HepG2 (cell line): ENCODE results near the gene OR10H1. TPM values are rescaled to one million over a fixed set of nuclear protein-coding genes. Genes with fewer than 3 reads are reported as not detected.

Experiments used
- ATAC-seq: fragments of 200-7000 bp; cut with Tn5 transposase; 3 replicates; pipeline ENCODE4 v1.9.1; 2020; ENCODE audit warnings: mild to moderate bottlenecking, moderate library complexity
- BruUV-seq: library from RNA; stranded (reverse); fragments of 400-500 nt; replicated peaks from 2 replicates; lab custom pipeline; 2021; lab: Mats Ljungman, UMichigan
- CTCF ChIA-PET: fragments of 300-600 bp; formaldehyde crosslinking; extraction: SDS; loops from one replicate; lab custom pipeline; 2021; ENCODE audit warnings: low total read pairs, inconsistent platforms, low intra/inter-chr PET ratio; lab: Yijun Ruan, JAX
- POLR2A ChIA-PET: fragments of 350-600 bp; sonication (Branson Sonifier 250); formaldehyde crosslinking; loops from one replicate; lab custom pipeline; 2020; ENCODE audit warnings: antibody characterized with exemption, inconsistent platforms; lab: Yijun Ruan, JAX
- DNase-seq: peaks from one replicate; pipeline ENCODE4 v3.0.0-alpha.2; 2015; ENCODE audit warnings: low spot score
- FAIRE-seq: peaks from 3 replicates; lab custom pipeline; 2011; peaks lifted over from hg19 to GRCh38; lab: Jason Lieb, UNC
- H2AFZ ChIP-seq: one replicate; pipeline ENCODE4 v1.6.1; 2011; ENCODE audit warnings: low read length, inconsistent platforms
- H3K27ac ChIP-seq: fragments of 300-600 bp; 3 replicates; pipeline ENCODE4 v1.8.0; 2011; ENCODE audit warnings: mixed run types, mild to moderate bottlenecking, mixed read lengths, low read length, inconsistent platforms; ENCODE audit not compliant: insufficient read depth; ENCODE audit errors: extremely low read length
- H3K27me3 ChIP-seq, 2 experiments: fragments of 200-600 bp in 1 of 2; 2 replicates in 1 of 2; 3 replicates in 1 of 2; pipeline versions ENCODE4 v1.6.0 to v1.8.0; 2011; ENCODE audit warnings: low read length in 2 of 2, mild to moderate bottlenecking in 2 of 2, moderate library complexity in 2 of 2, inconsistent platforms in 1 of 2; ENCODE audit not compliant: insufficient read depth in 2 of 2, control insufficient read depth in 1 of 2
- H3K36me3 ChIP-seq, 2 experiments: fragments of 200-600 bp in 1 of 2; replicated peaks in 1 of 2; 2 replicates in 1 of 2; 3 replicates in 1 of 2; pipeline versions ENCODE4 v1.5.1 to v1.8.0; 2011; ENCODE audit warnings: low read length in 2 of 2, inconsistent platforms in 1 of 2; ENCODE audit not compliant: insufficient read depth in 2 of 2, control insufficient read depth in 1 of 2
- H3K4me1 ChIP-seq: 2 replicates; pipeline ENCODE4 v1.5.1; 2012; ENCODE audit warnings: low read length, inconsistent platforms; ENCODE audit not compliant: insufficient read depth
- H3K4me2 ChIP-seq: 2 replicates; pipeline ENCODE4 v1.6.0; 2011; ENCODE audit warnings: low read depth, low read length, inconsistent platforms
- H3K4me3 ChIP-seq, 3 experiments: fragments of 200-600 bp in 1 of 3; sonication (generic), shearing (Covaris generic) in 1 of 3; replicated peaks in 1 of 3; 2 replicates each; pipeline ENCODE4 v1.5.1; 2011 to 2016; ENCODE audit warnings: low read length in 3 of 3, inconsistent platforms in 2 of 3, low read depth in 2 of 3, mild to moderate bottlenecking in 2 of 3, control low read depth in 1 of 3, mixed read lengths in 1 of 3; ENCODE audit not compliant: insufficient read depth in 1 of 3
- H3K79me2 ChIP-seq: one replicate; pipeline ENCODE4 v1.6.1; 2011; ENCODE audit warnings: low read length, inconsistent platforms; ENCODE audit not compliant: insufficient read depth
- H3K9ac ChIP-seq: 2 replicates; pipeline ENCODE4 v1.6.0; 2011; ENCODE audit warnings: mild to moderate bottlenecking, low read depth, low read length, inconsistent platforms; ENCODE audit not compliant: insufficient read depth
- H3K9me3 ChIP-seq: 2 replicates; pipeline ENCODE4 v1.5.1; 2012; ENCODE audit warnings: mild to moderate bottlenecking, low read length
- H4K20me1 ChIP-seq: 2 replicates; pipeline ENCODE4 v1.6.0; 2011; ENCODE audit warnings: inconsistent platforms, mild to moderate bottlenecking, low read length, moderate library complexity; ENCODE audit not compliant: insufficient read depth
- CBX1 ChIP-seq: IDR thresholded peaks from one replicate; pipeline ENCODE4 v1.6.1; 2016; ENCODE audit warnings: antibody characterized with exemption, low read depth
- ERF ChIP-seq: IDR thresholded peaks from 2 replicates; pipeline ENCODE4 v1.6.1; 2018; ENCODE audit warnings: missing biosample characterization, missing genetic modification reagents
- HIVEP1 ChIP-seq: sonication (generic); formaldehyde crosslinking; IDR thresholded peaks from 2 replicates; pipeline ENCODE4 v1.4.0; 2020; ENCODE audit warnings: mild to moderate bottlenecking, missing genetic modification reagents
- RFX5 ChIP-seq: IDR thresholded peaks from 2 replicates; pipeline ENCODE4 v1.6.1; 2011; ENCODE audit warnings: low read depth, low read length, improper control_type of control experiment
- SIN3B ChIP-seq: fragments of 150-350 bp; IDR thresholded peaks from 2 replicates; pipeline ENCODE4 v1.6.1; 2014; ENCODE audit warnings: low read length
- SKI ChIP-seq: fragments of 450-650 bp; IDR thresholded peaks from one replicate; pipeline ENCODE4 v1.6.1; 2018; ENCODE audit warnings: mild to moderate bottlenecking; ENCODE audit not compliant: partially characterized antibody
- TBP ChIP-seq: sonication (generic); formaldehyde crosslinking; IDR thresholded peaks from 2 replicates; pipeline ENCODE4 v1.5.0; 2020; ENCODE audit warnings: missing genetic modification reagents
- ZNF18 ChIP-seq: sonication (generic); formaldehyde crosslinking; IDR thresholded peaks from 2 replicates; pipeline ENCODE4 v1.8.0; 2022; ENCODE audit warnings: mild to moderate bottlenecking, missing genetic modification reagents; ENCODE audit not compliant: insufficient replicate concordance
- ZNF253 ChIP-seq: sonication (generic); formaldehyde crosslinking; IDR thresholded peaks from 2 replicates; pipeline ENCODE4 v1.8.0; 2022; ENCODE audit warnings: mild to moderate bottlenecking, missing genetic modification reagents, borderline replicate concordance
- ZNF503 ChIP-seq: sonication (generic); formaldehyde crosslinking; IDR thresholded peaks from 2 replicates; pipeline ENCODE4 v1.4.0; 2020; ENCODE audit warnings: missing genetic modification reagents
- ZNF574 ChIP-seq: sonication (generic); formaldehyde crosslinking; IDR thresholded peaks from 2 replicates; pipeline ENCODE4 v1.4.0; 2020; ENCODE audit warnings: missing genetic modification reagents
- ZUFSP ChIP-seq: sonication (generic); formaldehyde crosslinking; IDR thresholded peaks from 2 replicates; pipeline ENCODE4 v1.9.0; 2021; ENCODE audit warnings: missing genetic modification reagents, mild to moderate bottlenecking, borderline replicate concordance
- ZXDC ChIP-seq: sonication (generic); formaldehyde crosslinking; IDR thresholded peaks from 2 replicates; pipeline ENCODE4 v1.5.0; 2020; ENCODE audit warnings: mild to moderate bottlenecking, missing genetic modification reagents
- WGBS: methylation state at CpG from one replicate; pipeline ENCODE4 v1.1.6; 2017; ENCODE audit warnings: low lambda C conversion rate; 5-methylcytosine and 5-hydroxymethylcytosine counted together
- in situ Hi-C: cut with HindIII; loops from 2 replicates; pipeline ENCODE4 v1.10.0; 2017; ENCODE audit warnings: low pct_unique_long_range_greater_than_20kb; ENCODE audit not compliant: extremely low pct_ligation_motif_present
- intact Hi-C: fragments of 100-400 bp; cut with micrococcal nuclease; formaldehyde crosslinking; loops from one replicate; pipeline ENCODE4 v1.10.0; 2022; ENCODE audit not compliant: unreplicated experiment
- polyA plus RNA-seq, 8 experiments: library from polyadenylated mRNA; depleted of rRNA in 3 of 8; stranded (reverse) in 7 of 8; unstranded in 1 of 8; fragments of >200 nt; fragmentation: Illumina TruSeq in 4 of 8; extraction: Trizol in 4 of 8; gene quantifications; 2 replicates each; pipeline versions ENCODE4 v1.2.1 to v1.2.3, GENCODE V29; 2011 to 2016; ENCODE audit warnings: low read depth in 4 of 8, missing spikeins in 1 of 8, mixed read lengths in 1 of 8; ENCODE audit not compliant: insufficient read depth in 1 of 8
- total RNA-seq, 5 experiments: library from RNA; depleted of rRNA; stranded (reverse); fragments of >200 nt; fragmentation: Illumina TruSeq; extraction: Trizol; gene quantifications; 2 replicates each; pipeline ENCODE4 v1.2.3, GENCODE V29; 2016; ENCODE audit warnings: low read depth in 1 of 5

OR10H1 gene
- total and polyA plus RNA-seq, 2 of the 13 experiments (the other 11 are each of a cell fraction or from before 2014, with no cell fraction given) = not detected

GRCh38 chr19:15831626-15832025 is 16.2 kb upstream of the OR10H1 start (continued):
- no peak for TF ChIP-seq ZNF503 (CRISPR knock-in tag)
- no peak for TF ChIP-seq SKI
- no peak for TF ChIP-seq ZNF18 (CRISPR knock-in tag)
- TF ChIP-seq RFX5 = no peak

GRCh38 chr19:15829786-15830185 is 14.3 kb upstream of the OR10H1 start:
- Histone ChIP-seq H3K27me3 (peaks cover 0 to 2% of the 10 kb centered on the region in 2 experiments; a peak in 2 of 5 replicates), H4K20me1 (no peaks in the 10 kb centered on the region), H3K9me3 (no peaks in the 10 kb centered on the region), H3K36me3 (no peaks in the 10 kb centered on the region), H3K9ac (no peak overlapping the region), H3K4me3 (no peak overlapping the region), H3K4me1 (peaks cover 11% of the 10 kb centered on the region; the same call in 1 of the 2 replicates), H3K4me2 (no peak overlapping the region), H3K27ac (no peak overlapping the region), H3K79me2 (no peaks in the 10 kb centered on the region), H2AFZ (no peak overlapping the region)
- 60% methylated on average over 8 of the region's 8 CpGs for WGBS
- CTCF ChIA-PET = no interaction called here
- POLR2A ChIA-PET = no interaction called here
- BruUV-seq = no TSS peak
- FAIRE-seq (no peak), DNase-seq (no peak), ATAC-seq (no peak)
- in situ Hi-C loops = no loop called here
- intact Hi-C loops = no loop called here
- no peak for TF ChIP-seq ZNF253 (CRISPR knock-in tag)
- no peak for TF ChIP-seq ZXDC
- TF ChIP-seq SIN3B = no peak
- TF ChIP-seq ZUFSP = no peak
- no peak for TF ChIP-seq CBX1
- TF ChIP-seq ZNF574 = no peak
- no peak for TF ChIP-seq TBP (CRISPR knock-in tag)
- TF ChIP-seq HIVEP1 (CRISPR knock-in tag) = no peak
- TF ChIP-seq ERF (CRISPR knock-in tag) = no peak
